GM19193 (cell line): Measurements from ENCODE around the gene PAXX.

Experiments
- POLR2A ChIP-seq: IDR thresholded peaks from 4 replicates; pipeline ENCODE4 v1.6.1; 2011; ENCODE audit not compliant: insufficient read depth, insufficient read length; ENCODE audit errors: extremely low read depth

Gene PAXX

GRCh38 chr9:137020771-137021567 is 28.7 kb downstream of the PAXX start:
- TF ChIP-seq POLR2A: no peak

GRCh38 chr9:137021568-137021978 is 29.4 kb downstream of the PAXX start:
- no peak for TF ChIP-seq POLR2A

- TF ChIP-seq POLR2A: no peak
Observed at GRCh38 chr9:137021979-137022661, 29.9 kb downstream of the PAXX start.

GRCh38 chr9:137022662-137023008 is 30.4 kb downstream of the PAXX start:
- no peak for TF ChIP-seq POLR2A

- TF ChIP-seq POLR2A: no peak
Observed at GRCh38 chr9:137023157-137023556, 30.9 kb downstream of the PAXX start.

- TF ChIP-seq POLR2A: no peak
Observed at GRCh38 chr9:137023583-137023991, 31.4 kb downstream of the PAXX start.

GRCh38 chr9:137025517-137025966 is 33.3 kb downstream of the PAXX start:
- TF ChIP-seq POLR2A: no peak

- TF ChIP-seq POLR2A: no peak
Observed at GRCh38 chr9:137026384-137026783, 34.2 kb downstream of the PAXX start.

- no peak for TF ChIP-seq POLR2A
Observed at GRCh38 chr9:137026828-137027227, 34.6 kb downstream of the PAXX start.

GRCh38 chr9:137027369-137028262 is 35.4 kb downstream of the PAXX start, which contains the start of gene ABCA2:
Gene ABCA2 (minus strand): TSS chr9:137028237. CDS start chr9:137028140, 97 bp downstream.
- no peak for TF ChIP-seq POLR2A

- no peak for TF ChIP-seq POLR2A
Observed at GRCh38 chr9:137028263-137029057, 36.2 kb downstream of the PAXX start.

- no peak for TF ChIP-seq POLR2A
Observed at GRCh38 chr9:137029058-137029936, 37.1 kb downstream of the PAXX start.

- no peak for TF ChIP-seq POLR2A
Observed at GRCh38 chr9:137030006-137030405, 37.8 kb downstream of the PAXX start.
